Left ventricle myocardium inferior (tissue), 1 donor: ENCODE measurements around the gene SLC6A17. TPM values are rescaled to one million over a fixed set of nuclear protein-coding genes. Genes with fewer than 3 reads are reported as not detected.

ENCODE experiments used
- DNase-seq: peaks from one replicate; pipeline ENCODE4 v3.0.0-alpha.2; 2020
- H3K27ac ChIP-seq: fragments of 200-600 bp; replicated peaks from 2 replicates; pipeline ENCODE4 v1.8.0; 2021
- H3K27me3 ChIP-seq: fragments of 200-600 bp; 2 replicates; pipeline ENCODE4 v1.8.0; 2021; ENCODE audit warnings: low read depth
- H3K36me3 ChIP-seq: fragments of 200-600 bp; 2 replicates; pipeline ENCODE4 v1.8.0; 2021
- H3K4me1 ChIP-seq: fragments of 200-600 bp; 2 replicates; pipeline ENCODE4 v1.8.0; 2021
- H3K4me3 ChIP-seq: fragments of 200-600 bp; 2 replicates; pipeline ENCODE4 v1.8.0; 2021; ENCODE audit warnings: mild to moderate bottlenecking, moderate library complexity
- H3K9me3 ChIP-seq: fragments of 200-600 bp; replicated peaks from 2 replicates; pipeline ENCODE4 v1.8.0; 2021
- CTCF ChIP-seq: fragments of 200-600 bp; IDR thresholded peaks from 2 replicates; pipeline ENCODE4 v1.8.0; 2021; ENCODE audit warnings: antibody characterized with exemption, mild to moderate bottlenecking, borderline replicate concordance
- intact Hi-C: fragments of 100-400 bp; cut with micrococcal nuclease; formaldehyde crosslinking; loops from one replicate; pipeline ENCODE4 v1.11.0; 2022
- total RNA-seq: library from RNA; stranded (reverse); fragmentation: NEBNext Ultra II Directional; extraction: Animal tissue kit (Norgen Biotek cat#: 25700); gene quantifications from one replicate; pipeline ENCODE4 v1.2.1, GENCODE V29; 2021
- donor health status: DM: no; HTN: yes; CAD: no; lungs with severe emphysema.

Gene SLC6A17
- total RNA-seq, 1 donor from 2014 or later = not detected

- Histone ChIP-seq H3K4me3 (peak overlapping the region; percentile 82), H3K36me3 (no peaks in the 10 kb centered on the region), H3K27ac (peak overlapping the region; percentile 88), H3K27me3 (peaks cover 14% of the 10 kb centered on the region), H3K4me1 (peaks cover 63% of the 10 kb centered on the region), H3K9me3 (no peaks in the 10 kb centered on the region)
- intact Hi-C loops = no loop called here
- DNase-seq = no peak
- no peak for TF ChIP-seq CTCF
Observed at GRCh38 chr1:110212169-110213142, 62.2 kb downstream of the SLC6A17 start.

GRCh38 chr1:110213143-110213540 is 62.8 kb downstream of the SLC6A17 start:
- Histone ChIP-seq H3K9me3 (no peaks in the 10 kb centered on the region), H3K4me1 (peaks cover 63% of the 10 kb centered on the region), H3K27ac (no peak overlapping the region), H3K4me3 (peak overlapping the region; percentile 82), H3K27me3 (peaks cover 14% of the 10 kb centered on the region), H3K36me3 (no peaks in the 10 kb centered on the region)
- no peak for DNase-seq
- intact Hi-C loops = no loop called here
- no peak for TF ChIP-seq CTCF

DNA sequence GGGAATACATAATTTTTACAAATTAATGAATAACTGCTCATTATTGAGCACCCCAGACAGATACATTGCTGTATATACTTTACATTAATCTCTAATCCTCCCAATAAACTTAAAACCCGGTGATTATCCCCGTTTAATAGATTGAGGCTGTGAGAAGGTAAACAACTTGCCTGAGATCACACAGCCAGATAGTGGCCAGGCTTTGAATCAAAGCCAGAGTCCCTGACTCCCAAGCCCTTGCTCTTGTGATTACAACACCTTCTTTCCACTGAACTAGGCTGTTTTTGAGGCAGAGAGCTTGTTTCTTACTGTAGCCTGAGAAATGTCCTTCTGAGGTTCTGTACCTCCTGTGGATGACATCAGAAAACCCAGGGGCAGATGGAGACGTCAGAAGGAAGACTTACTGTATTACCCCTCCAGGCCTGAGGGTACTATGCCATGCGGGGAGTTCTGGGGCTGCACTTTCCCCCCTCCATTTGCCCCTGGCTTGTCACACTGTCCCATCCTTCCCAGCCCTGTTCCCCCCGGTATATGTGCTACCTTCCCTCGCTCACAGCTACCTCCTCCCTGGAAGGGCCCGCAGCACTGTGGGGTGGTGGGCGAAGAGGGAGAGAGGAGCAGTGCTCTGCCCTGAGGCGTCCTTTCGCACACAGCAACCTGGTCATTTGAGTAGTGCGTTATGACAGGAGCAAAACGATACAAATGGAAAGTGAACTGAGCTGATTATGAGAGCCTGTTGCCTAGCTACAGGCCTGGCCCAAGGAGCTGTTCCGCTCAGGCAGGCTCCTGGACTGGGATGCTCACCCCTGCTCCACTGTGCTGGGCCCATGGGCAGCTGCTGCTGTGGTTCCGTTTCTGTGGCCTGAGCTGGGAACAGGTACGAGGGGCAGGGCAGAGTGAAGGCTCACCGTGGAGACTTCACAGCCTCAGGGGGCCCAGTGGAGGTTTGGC is 64.4 kb downstream of the SLC6A17 start:
- intact Hi-C loops = no loop called here
- H3K4me1 ChIP-seq = peaks cover 55% of the 10 kb centered on the region

DNA sequence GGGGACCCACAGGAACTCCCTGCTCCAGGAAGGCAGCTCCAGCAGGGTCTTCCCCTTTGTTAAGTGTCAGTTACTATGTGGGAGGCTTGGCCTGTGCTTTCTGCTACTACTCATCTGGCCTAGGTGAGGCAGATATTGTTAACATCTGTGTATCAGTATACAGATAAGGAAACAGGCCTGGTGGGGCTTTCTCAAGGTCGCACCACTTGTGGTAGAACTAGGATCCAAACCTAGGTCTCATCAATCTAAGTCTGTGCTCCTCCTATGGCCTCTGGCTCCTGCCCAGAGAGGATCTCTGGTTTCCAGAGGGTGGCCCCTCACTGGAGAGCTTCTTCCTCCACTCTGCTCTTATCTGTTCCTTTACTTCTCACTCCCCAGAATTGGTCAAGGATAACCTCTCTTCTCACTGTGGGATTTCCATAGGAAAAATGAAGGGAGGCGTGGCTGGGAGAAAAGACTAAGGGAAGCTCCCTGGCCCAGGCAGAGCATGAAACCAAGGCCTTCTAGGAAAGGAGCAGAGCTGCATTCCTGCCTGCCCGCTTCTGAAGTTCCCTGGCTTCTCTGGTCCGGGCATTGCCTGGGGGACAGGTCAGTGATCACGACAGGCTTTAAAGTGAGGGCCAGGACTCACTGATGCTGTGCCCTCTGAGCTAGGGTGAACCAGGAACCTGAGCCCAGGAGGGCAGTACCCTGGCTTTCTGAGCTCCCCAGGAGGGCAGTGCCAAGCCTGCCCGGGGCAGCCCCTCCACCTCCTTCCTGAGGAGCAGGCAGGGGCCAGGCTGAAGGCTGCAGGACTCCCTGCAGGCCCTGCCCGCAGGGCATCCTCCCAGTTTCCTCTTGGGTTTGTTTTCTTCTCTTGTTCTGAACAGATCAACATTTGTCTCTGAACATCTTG is 65.6 kb downstream of the SLC6A17 start:
- TF ChIP-seq CTCF = no peak
- Histone ChIP-seq H3K36me3 (no peaks in the 10 kb centered on the region), H3K9me3 (no peaks in the 10 kb centered on the region), H3K4me3 (no peak overlapping the region), H3K27ac (no peak overlapping the region), H3K27me3 (peaks cover 11% of the 10 kb centered on the region), H3K4me1 (peaks cover 49% of the 10 kb centered on the region)
- intact Hi-C loops = no loop called here
- no peak for DNase-seq

More for the DNA sequence above, 64.4 kb downstream of the SLC6A17 start:
- no peak for DNase-seq
- no peaks in the 10 kb centered on the region for H3K9me3 ChIP-seq
- no peaks in the 10 kb centered on the region for H3K36me3 ChIP-seq
- no peak overlapping the region for H3K27ac ChIP-seq
- peaks cover 14% of the 10 kb centered on the region for H3K27me3 ChIP-seq
- no peak for TF ChIP-seq CTCF
- H3K4me3 ChIP-seq = no peak overlapping the region
